Endodermal cell (in vitro differentiated cells): ENCODE results near the gene IFT74. TPM values are rescaled to one million over a fixed set of nuclear protein-coding genes. Genes with fewer than 3 reads are reported as not detected.

Source experiments
- DNase-seq: peaks from one replicate; pipeline ENCODE4 v3.0.0-alpha.2; 2017
- H3K27ac ChIP-seq: 2 replicates; pipeline ENCODE4 v1.5.1; 2013; ENCODE audit warnings: mild to moderate bottlenecking, low read depth, low read length, moderate library complexity
- H3K27me3 ChIP-seq: 2 replicates; pipeline ENCODE4 v1.6.1; 2013; ENCODE audit warnings: mild to moderate bottlenecking, low read length, moderate library complexity; ENCODE audit not compliant: insufficient read depth, control insufficient read depth, poor library complexity, severe bottlenecking
- H3K36me3 ChIP-seq: 2 replicates; pipeline ENCODE4 v1.7.0; 2013; ENCODE audit warnings: mild to moderate bottlenecking, low read length, moderate library complexity; ENCODE audit not compliant: control insufficient read depth, insufficient read depth
- H3K4me1 ChIP-seq: one replicate; pipeline ENCODE4 v1.7.0; 2013; ENCODE audit warnings: low read length; ENCODE audit not compliant: control insufficient read depth, insufficient read depth
- H3K4me3 ChIP-seq: 2 replicates; pipeline ENCODE4 v1.5.1; 2013; ENCODE audit warnings: mild to moderate bottlenecking, low read length, moderate library complexity
- H3K9ac ChIP-seq: 2 replicates; pipeline ENCODE4 v1.6.1; 2013; ENCODE audit warnings: mild to moderate bottlenecking, low read length, moderate library complexity; ENCODE audit not compliant: poor library complexity, severe bottlenecking; ENCODE audit errors: extremely low read depth
- H3K9me3 ChIP-seq: 2 replicates; pipeline ENCODE4 v1.6.1; 2013; ENCODE audit warnings: mild to moderate bottlenecking, low read length, moderate library complexity; ENCODE audit not compliant: control insufficient read depth
- H3K27ac Mint-ChIP-seq: 2 replicates; pipeline ENCODE4 v1.8.0; 2020; ENCODE audit warnings: mixed read lengths
- H3K27me3 Mint-ChIP-seq: 2 replicates; pipeline ENCODE4 v1.8.0; 2021; ENCODE audit warnings: mild to moderate bottlenecking, mixed read lengths; ENCODE audit not compliant: insufficient read depth
- H3K36me3 Mint-ChIP-seq: 2 replicates; pipeline ENCODE4 v1.8.0; 2020; ENCODE audit warnings: low read depth, mixed read lengths
- H3K4me1 Mint-ChIP-seq: 2 replicates; pipeline ENCODE4 v1.8.0; 2020; ENCODE audit warnings: mixed read lengths
- H3K4me3 Mint-ChIP-seq: 2 replicates; pipeline ENCODE4 v1.8.0; 2020; ENCODE audit warnings: mild to moderate bottlenecking, moderate library complexity, mixed read lengths
- H3K9me3 Mint-ChIP-seq: 2 replicates; pipeline ENCODE4 v1.8.0; 2020; ENCODE audit warnings: mild to moderate bottlenecking, mixed read lengths
- CTCF ChIP-seq: fragments of 200-600 bp; sonication (generic); conservative IDR thresholded peaks from 2 replicates; pipeline ENCODE4 v1.5.0; 2021; ENCODE audit warnings: antibody characterized with exemption, mild to moderate bottlenecking
- WGBS, 2 experiments: methylation state at CpG; one replicate each; pipeline versions ENCODE4 v1.1.5 to v1.1.7; 2013; ENCODE audit warnings: missing lambda C conversion rate in 2 of 2, mixed read lengths in 1 of 2; ENCODE audit not compliant: insufficient coverage in 1 of 2, insufficient read length in 1 of 2; 5-methylcytosine and 5-hydroxymethylcytosine counted together
- total RNA-seq, 2 donors: library from RNA; stranded (reverse); fragmentation: NEBNext Ultra II Directional in 1 of 2; extraction: Animal tissue kit (Norgen Biotek cat#: 25700) in 1 of 2; gene quantifications; 2 replicates in 1 of 2; 3 replicates in 1 of 2; pipeline ENCODE4 v1.2.1, GENCODE V29; 2021

The IFT74 gene
- total RNA-seq, 2 donors from 2014 or later = 17.6 to 28.5 TPM

- Histone ChIP-seq H3K9me3 (no peaks in the 10 kb centered on the region), H3K27ac (no peak overlapping the region), H3K4me3 (peak overlapping the region; percentile 75), H3K4me1 (peaks cover 9% of the 10 kb centered on the region), H3K36me3 (no peaks in the 10 kb centered on the region), H3K27me3 (no peaks in the 10 kb centered on the region), H3K9ac (no peak overlapping the region)
- Mint-ChIP-seq H3K36me3 (no peaks in the 10 kb centered on the region), H3K4me1 (peaks cover 17% of the 10 kb centered on the region), H3K27ac (no peak overlapping the region), H3K4me3 (no peak overlapping the region), H3K9me3 (no peaks in the 10 kb centered on the region), H3K27me3 (no peaks in the 10 kb centered on the region)
- no peak for DNase-seq
- WGBS, 2 experiments = 71% methylated on average over 4 of the region's 4 CpGs; no CpG with 5 or more reads in 1 of the 2 experiments
- TF ChIP-seq CTCF = no peak
Measured at GRCh38 chr9:27110181-27110580, 154.0 kb downstream of the IFT74 start.

GRCh38 chr9:27112235-27112634 is 156.0 kb downstream of the IFT74 start:
- no peaks in the 10 kb centered on the region for H3K27me3 Mint-ChIP-seq
- H3K4me3 ChIP-seq = peak overlapping the region; percentile 2
- no peak overlapping the region for H3K4me3 Mint-ChIP-seq
- 66% methylated on average over 2 of the region's 2 CpGs; no CpG with 5 or more reads in 1 of the 2 experiments for WGBS, 2 experiments
- TF ChIP-seq CTCF = no peak
- no peaks in the 10 kb centered on the region for H3K9me3 ChIP-seq
- no peaks in the 10 kb centered on the region for H3K36me3 ChIP-seq
- DNase-seq = no peak
- peaks cover 20% of the 10 kb centered on the region for H3K4me1 Mint-ChIP-seq
- H3K27ac Mint-ChIP-seq = peak overlapping the region; percentile 32
- no peak overlapping the region for H3K27ac ChIP-seq
- H3K36me3 Mint-ChIP-seq = no peaks in the 10 kb centered on the region
- H3K4me1 ChIP-seq = peaks cover 9% of the 10 kb centered on the region
- no peaks in the 10 kb centered on the region for H3K9me3 Mint-ChIP-seq
- H3K27me3 ChIP-seq = no peaks in the 10 kb centered on the region
- no peak overlapping the region for H3K9ac ChIP-seq

Other genes starting within 250 kb of the IFT74 start
- gene CAAP1, start 63.6 kb upstream of the IFT74 start, total RNA-seq = 10 to 100 TPM; 25.1 to 41.6 TPM
- 10 to 100 TPM; 41.3 to 49.8 TPM for gene PLAA, start 9.2 kb upstream of the IFT74 start, total RNA-seq
- not detected for gene LRRC19, start 49.3 kb downstream of the IFT74 start, total RNA-seq
- gene TEK, start 152.8 kb downstream of the IFT74 start, total RNA-seq = 1 to 10 TPM; 2.4 to 4.9 TPM